ENCODE measurements around the gene LILRB3.
"Not testable (repeated sequence)": the region's sequence is repeated elsewhere in the genome, so short reads cannot be mapped to it uniquely, and the experiment has no call there.

The LILRB3 gene

DNA sequence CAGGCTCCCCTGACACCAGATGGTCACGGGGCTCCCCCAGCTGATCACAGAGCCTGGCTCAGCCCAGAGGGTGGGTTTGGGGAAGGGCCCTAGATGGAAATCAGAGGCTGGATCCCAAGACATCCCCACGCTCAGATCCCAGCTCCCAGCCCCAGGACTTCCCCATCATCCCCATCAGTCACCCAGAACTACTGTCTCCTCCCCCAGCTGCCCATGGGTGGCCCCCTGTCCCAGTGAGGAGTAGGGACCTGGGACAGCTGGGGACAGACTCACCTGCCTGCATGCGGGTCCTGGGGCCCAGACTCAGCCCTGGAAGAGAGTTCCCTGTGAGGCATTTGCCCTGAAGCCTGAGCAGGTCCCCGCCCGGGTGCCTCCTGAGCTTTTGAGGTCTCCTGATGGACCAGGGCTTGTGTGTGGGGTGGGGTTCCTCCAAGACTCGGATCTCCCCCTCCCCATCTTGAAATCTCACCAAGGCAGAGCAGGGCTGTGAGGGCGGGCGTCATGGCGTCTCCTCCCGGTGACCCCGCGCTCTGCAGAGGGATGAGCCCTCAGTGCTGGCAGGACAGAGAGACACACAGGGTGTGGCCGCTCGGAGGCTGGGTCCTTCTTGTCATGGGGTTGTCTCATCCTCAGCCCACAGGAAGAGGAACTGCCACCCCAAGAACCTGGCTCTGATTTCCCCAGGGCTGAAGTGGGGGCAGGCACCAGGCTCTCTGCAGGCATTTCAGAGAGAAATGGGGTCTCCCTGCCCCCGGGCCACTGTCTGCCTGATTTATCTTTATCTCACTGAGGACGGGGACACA lies at the start of gene LILRB3:
Gene LILRB3, minus strand, starts transcription at position 534 of the 803 bp plus-strand sequence. Its CDS starts 31 bp downstream, at position 503.
- DNase-seq (ENCODE audit: low spot score) = not testable (repeated sequence)

- DNase-seq (ENCODE audit: low spot score) = not testable (repeated sequence)
Observed at GRCh38 chr19:54272181-54272580, 49.4 kb upstream of the LILRB3 start.

- not testable (repeated sequence) for DNase-seq (ENCODE audit: low spot score)
Observed at GRCh38 chr19:54271587-54271986, 48.8 kb upstream of the LILRB3 start.

DNA sequence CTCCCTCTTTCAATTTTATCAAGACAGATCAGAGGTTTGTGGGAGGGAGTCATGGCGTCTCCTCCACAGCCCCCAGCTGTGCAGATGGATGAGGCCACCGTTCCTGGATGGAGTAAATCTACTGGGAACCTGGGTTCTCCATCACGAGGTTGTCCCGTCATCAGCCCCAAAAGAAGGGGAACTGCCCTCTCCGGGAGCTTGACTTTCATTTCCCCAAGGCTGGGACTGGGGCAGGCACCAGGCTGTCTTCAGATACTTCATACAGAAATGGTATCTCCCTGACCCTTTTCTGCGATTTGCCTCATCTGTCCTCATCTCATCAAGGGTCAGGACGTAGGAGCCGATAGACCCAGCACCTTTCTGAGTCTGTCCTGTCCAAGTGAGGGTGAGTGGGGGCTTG lies 48.3 kb upstream of the LILRB3 start:
- no peak for DNase-seq (ENCODE audit: low spot score)

DNA sequence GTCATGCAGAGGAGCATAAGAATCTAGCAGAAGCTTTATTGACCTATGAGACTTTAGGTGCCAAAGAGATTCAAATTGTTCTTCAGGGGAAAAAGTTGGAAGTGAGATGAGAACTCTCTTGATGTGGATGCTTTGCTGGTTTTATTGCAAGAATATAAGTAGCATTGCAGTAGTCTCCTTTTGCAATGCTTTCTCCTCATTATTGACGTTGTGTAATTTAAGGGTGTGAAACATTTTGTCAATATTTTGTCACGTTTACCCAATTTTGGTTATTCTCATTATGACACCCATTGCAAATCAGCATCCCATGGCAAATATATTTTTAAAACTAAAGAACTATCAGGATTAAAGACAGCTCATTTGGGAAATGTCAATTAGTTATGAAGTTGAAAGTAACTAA lies 46.1 kb upstream of the LILRB3 start:
- DNase-seq (ENCODE audit: low spot score) = no peak

- no peak for DNase-seq (ENCODE audit: low spot score)
Observed at GRCh38 chr19:54266133-54266532, 43.3 kb upstream of the LILRB3 start.

- DNase-seq (ENCODE audit: low spot score) = no peak
Observed at GRCh38 chr19:54262470-54262869, 39.7 kb upstream of the LILRB3 start.

GRCh38 chr19:54262066-54262465 lies 39.3 kb upstream of the LILRB3 start:
- DNase-seq (ENCODE audit: low spot score) = no peak

DNA sequence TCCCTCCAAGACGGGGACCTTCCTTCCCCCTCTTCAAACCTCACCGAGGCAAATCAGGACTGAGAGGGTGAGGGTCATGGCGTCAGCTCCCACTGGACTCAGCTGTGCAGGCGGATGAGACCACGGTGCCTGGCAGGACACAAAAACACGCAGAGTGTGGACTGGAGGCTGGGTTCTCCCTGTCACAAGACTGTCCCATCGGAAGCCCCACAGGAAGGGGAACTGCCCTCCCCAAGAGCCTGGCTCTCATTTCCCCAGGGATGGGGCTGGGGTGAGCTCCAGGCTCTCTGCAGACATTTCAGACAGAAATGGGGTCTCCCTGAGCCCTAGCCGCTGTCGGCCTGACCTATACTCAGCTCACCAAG lies 34.3 kb upstream of the LILRB3 start, which contains the start of gene LILRB5:
Gene LILRB5, minus strand, starts transcription at position 158 of the 365 bp plus-strand sequence. Its CDS starts 80 bp downstream, at position 78.
- DNase-seq (ENCODE audit: low spot score) = no peak

DNA sequence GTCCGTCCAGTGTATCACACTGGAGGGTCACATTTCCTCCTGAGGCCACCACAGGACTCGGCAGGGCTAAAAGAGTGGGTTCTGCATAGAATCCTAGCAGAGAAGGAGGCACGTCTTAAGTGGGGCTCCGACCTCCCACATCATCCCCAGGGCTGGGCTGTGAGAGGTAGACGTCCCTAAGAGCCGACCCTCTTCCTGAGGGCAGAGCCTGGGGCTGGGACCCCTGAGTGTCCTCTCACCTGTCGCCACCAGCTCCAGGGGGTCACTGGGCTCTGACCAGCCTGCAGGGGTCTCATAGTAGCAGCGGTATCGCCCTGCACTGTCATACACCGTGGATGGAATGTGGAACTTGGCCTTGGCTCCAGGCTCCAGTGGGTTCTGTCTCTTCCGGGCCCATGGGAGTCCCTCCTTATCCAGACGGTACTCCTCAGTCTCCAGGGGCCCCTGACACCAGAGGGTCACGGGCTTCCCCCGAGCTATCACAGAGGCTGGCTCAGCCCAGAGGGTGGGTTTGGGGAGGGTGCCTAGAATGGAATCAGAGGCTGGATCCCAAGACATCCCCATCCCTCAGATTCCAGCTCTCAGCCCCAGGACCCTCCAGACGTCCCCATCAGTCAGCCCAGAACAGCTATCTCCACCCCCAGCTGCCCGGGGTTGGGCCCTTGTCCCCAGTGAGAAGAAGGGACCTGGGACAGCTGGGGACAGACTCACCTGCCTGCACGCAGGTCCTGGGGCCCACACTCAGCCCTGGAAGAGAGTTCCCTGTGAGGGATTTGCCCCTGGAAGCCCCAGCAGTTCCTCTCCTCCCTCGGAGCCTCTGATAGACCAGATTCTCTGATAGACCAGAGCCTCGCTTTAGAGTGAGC lies 33.7 kb upstream of the LILRB3 start:
- no peak for DNase-seq (ENCODE audit: low spot score)

DNA sequence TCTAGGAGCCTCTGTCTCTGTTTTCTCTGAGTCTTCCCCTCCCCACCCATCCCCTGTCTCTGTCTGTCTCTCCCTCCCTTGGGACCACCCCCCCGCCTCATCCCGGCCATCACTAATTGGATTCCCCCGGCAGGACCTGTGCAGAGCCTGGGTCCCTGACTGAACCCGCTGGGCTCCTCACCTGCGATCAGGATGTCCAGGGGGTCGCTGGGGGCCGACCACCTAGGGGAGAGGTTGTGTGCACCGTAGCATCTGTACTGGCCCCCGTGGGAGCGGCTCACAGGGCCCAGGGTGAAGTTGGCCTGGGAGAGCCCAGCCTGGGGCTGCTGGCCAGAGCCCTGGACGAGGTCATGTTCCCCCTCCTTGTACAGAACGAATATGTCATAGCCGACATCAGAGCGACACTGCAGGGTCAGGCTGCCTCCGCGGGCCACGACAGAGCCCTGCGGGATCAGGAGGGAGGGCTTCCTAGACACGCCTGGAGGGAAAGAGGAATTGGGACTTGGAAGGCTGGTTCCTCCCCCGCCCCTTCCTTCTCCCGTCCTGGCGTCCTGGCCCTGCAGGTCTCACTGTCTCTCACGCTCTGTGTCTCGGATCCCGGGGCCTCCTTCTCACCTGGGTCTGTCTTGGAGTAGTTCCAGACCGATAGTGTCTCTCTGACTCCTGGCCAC lies 32.4 kb upstream of the LILRB3 start:
- no peak for DNase-seq (ENCODE audit: low spot score)

DNA sequence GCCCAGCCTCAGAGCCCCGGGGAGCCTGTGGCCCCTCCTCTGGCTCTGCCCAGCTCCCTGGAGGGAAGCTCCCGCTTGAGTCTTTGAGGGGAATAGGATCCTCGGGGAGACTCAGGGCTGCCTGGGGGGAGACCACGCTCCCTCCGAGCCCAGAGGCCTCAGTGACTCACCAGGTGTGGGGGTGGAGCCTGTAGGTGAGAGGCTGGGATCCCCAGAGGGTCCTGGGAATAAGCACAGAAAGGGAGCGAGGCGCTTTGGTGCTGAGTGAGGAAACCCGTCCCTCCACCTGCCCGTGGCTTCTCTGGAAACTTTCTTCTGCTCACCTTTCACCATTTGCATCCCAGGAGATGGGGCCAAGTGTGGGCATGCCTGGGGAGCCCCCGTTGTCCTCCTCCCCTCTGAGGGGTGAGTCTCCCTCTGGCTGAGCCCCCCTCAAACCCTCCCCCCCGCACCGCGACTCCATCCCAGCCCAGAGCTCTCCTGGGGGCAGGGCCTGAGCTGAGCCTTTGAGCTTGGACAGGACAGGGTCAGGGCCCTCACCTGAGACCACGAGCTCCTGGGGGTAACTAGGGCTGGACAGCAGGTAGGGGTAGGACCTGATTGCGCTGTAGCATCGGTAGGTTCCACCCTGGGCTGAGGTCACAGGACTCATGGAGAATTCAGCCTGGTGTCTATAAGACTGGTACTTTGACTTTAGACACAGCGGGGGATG lies 31.5 kb upstream of the LILRB3 start:
- DNase-seq (ENCODE audit: low spot score) = no peak

DNA sequence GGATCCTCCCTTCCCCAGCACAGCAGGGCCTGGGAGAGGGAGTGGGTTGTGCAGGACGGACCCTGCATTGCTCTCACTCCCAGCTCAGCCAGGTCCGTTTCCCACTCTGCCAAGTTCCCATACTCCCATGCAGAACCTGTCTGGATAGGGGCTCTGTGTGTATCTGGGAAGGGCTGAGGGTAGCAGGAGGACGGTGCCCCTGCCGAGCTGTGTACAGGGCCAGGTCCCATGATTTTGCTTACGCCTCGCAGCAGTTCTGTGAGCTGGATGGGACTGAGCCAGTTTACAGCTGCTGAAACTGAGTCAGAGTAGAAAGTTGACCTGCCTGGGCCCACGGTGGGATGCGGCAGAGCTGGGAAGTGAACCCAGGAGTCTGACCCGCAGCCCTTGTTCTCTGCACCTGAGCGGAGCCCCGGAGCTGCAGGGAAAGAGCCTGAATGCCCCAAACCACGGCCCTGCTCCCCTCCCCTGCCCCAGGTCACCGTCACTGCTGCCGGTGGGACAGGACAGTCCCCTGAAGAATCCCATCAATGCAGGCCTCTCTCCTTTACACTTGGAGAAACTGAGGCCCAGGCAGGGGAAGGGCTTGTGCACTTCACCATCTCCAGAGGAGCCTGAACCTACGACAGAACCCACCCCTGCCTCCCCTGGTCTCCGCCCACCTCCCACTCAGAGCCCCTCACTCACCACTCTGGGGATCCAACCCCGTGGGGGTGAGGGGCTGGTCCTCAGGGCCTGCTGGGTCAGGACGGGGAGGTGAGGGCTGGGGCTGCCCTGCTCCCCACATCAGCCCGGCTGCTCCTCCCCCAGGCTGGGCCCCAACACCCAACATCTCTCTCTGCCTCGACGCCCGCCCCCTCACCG lies 30.8 kb upstream of the LILRB3 start:
- DNase-seq (ENCODE audit: low spot score) = no peak

- no peak for DNase-seq (ENCODE audit: low spot score)
Observed at GRCh38 chr19:54252845-54253244, 30.0 kb upstream of the LILRB3 start.

DNA sequence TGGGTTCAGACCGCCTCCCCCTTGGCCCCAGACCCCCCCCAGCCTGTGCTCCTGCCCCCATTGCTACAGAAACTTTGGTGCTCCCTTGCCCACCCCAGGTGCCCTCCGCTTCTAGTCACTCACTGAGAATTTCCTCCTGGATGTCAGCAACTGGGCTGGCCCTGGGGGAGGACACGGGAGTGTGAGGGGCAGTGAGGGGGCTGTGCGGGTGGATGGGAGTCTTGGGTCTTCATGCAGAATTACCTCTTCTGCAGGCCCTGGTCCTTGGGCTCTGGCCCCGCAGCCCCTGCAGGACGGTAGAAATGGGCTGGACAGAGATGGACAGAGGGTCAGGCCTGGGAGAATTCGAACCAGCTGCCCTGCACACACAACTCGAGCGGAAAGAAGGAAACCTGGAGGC lies 29.4 kb upstream of the LILRB3 start:
- no peak for DNase-seq (ENCODE audit: low spot score)

DNA sequence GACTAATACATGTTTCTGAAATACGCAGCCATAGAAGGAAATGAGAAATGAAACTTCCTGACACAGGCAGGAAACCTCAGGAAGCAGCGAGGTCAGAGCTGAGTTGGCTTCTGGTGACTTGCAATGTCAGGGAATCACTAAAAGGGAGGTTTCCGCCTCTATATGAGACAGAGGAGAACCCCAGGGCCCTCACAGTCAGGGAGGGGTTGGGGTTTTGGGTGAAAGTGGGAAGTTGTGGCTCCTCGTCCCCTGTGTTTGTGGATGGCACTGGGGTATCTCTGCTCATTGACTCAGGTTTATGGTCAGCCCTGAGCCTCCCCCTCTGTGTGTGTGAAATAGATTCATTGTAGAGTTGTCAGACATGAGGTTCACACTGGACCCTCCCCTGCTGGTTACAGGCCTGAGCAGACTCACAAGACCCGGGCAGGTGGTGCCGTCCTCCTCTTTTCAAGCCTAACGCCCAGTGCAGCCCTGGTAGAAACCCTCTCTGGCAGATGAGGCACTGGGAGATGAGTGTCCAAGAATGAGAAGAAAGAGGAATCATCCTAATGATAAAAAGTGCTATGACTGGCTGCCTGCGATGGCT lies 25.3 kb upstream of the LILRB3 start:
- no peak for DNase-seq (ENCODE audit: low spot score)

- no peak for DNase-seq (ENCODE audit: low spot score)
Observed at GRCh38 chr19:54247106-54247930, 24.5 kb upstream of the LILRB3 start.

DNA sequence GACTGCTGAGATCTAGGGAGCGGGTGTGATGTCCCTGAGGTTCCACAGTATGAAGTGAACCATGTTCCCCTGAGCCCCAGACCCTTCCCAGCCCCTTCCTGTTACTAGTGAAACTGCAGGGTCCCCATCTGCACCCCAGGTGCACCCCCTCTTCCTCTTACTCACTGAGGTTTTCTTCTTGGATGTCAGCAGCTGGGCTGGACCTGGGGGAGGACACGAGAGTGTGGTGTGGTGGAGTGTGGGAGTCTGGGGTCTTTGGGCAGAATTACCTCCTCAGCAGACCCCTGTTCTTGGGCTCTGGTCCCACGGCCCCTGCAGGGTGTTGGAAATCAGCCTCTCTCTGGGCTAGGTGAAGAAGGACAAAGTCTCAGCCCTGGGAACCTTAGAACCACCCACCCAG lies 23.1 kb upstream of the LILRB3 start:
- DNase-seq (ENCODE audit: low spot score) = no peak

DNA sequence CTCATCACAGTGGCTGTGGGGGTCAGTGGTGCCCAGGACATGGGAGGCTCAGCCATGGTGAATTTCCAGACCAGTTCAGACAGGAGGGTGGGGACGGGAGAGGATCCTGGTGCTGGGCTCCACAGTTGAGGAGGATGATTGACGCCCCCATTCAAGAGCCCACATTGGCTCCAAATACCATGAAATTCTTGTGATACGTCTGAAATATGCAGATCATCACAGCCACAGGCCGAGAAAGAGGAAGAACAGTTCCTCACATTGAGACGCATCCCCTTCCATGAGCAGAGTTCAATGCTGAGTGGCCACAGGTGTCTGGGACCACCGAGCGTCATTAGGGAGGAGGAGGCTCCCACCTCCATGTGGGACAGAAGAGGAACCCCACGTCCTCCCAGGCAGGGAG lies 21.0 kb upstream of the LILRB3 start:
- not testable (repeated sequence) for DNase-seq (ENCODE audit: low spot score)

GRCh38 chr19:54242646-54243045 lies 19.8 kb upstream of the LILRB3 start, which contains the start of gene LILRA6:
TSS of gene LILRA6 (minus strand) at chr19:54242790.
- not testable (repeated sequence) for DNase-seq (ENCODE audit: low spot score)

All from hepatic stellate cell (primary cell).